HL-60 (cell line): ENCODE measurements around the gene SMARCA2.

Experiments
- CTCF ChIP-seq: IDR thresholded peaks from one replicate; pipeline ENCODE4 v1.5.1; 2011; ENCODE audit warnings: low read length, control low read depth, inconsistent platforms; ENCODE audit not compliant: insufficient read depth
- POLR2AphosphoS5 ChIP-seq: IDR thresholded peaks from 2 replicates; pipeline ENCODE4 v1.6.1; 2012; ENCODE audit warnings: low read depth
- REST ChIP-seq: IDR thresholded peaks from 2 replicates; pipeline ENCODE4 v1.6.1; 2012; ENCODE audit warnings: low read depth; ENCODE audit not compliant: insufficient replicate concordance

GRCh38 chr9:2016408-2017330 lies 1.5 kb downstream of the SMARCA2 start:
- no peak for TF ChIP-seq CTCF
- TF ChIP-seq REST = no peak
- peak; percentile 72 for TF ChIP-seq POLR2AphosphoS5
